Stimulated activated CD4-positive, alpha-beta T cell treated with anti-CD3 and anti-CD28 coated beads, Interleukin-1b, Interleukin-23, amount 100 ng/mL, for 48 hours (primary cell): ENCODE measurements around the gene WWOX.
A peak's percentile ranks its signal among the peaks of the same experiment; 100 is the strongest.

Source experiments
- DNase-seq: peaks from one replicate; pipeline ENCODE4 v3.0.0-alpha.2; 2020

Gene WWOX

GRCh38 chr16:78788276-78788675 lies 688.8 kb downstream of the WWOX start:
- DNase-seq: no peak

- no peak for DNase-seq
These were observed 689.2 kb downstream of the WWOX start for GRCh38 chr16:78788696-78789095.

- DNase-seq: no peak
These were observed 690.1 kb downstream of the WWOX start for GRCh38 chr16:78789561-78789960.

- DNase-seq: no peak
These were observed 691.6 kb downstream of the WWOX start for GRCh38 chr16:78791011-78791410.

- DNase-seq: no peak
These were observed 692.5 kb downstream of the WWOX start for GRCh38 chr16:78791926-78792325.

GRCh38 chr16:78792952-78793351 lies 693.5 kb downstream of the WWOX start:
- DNase-seq: no peak

GRCh38 chr16:78794581-78795250 lies 695.3 kb downstream of the WWOX start:
- no peak for DNase-seq

GRCh38 chr16:78795433-78795832 lies 696.0 kb downstream of the WWOX start:
- DNase-seq: no peak

- peak; percentile 30 for DNase-seq
These were observed 696.9 kb downstream of the WWOX start for GRCh38 chr16:78796221-78796866.

GRCh38 chr16:78799429-78799828 lies 700.0 kb downstream of the WWOX start:
- DNase-seq: no peak

GRCh38 chr16:78800523-78800922 lies 701.1 kb downstream of the WWOX start:
- DNase-seq: no peak

- no peak for DNase-seq
These were observed 704.7 kb downstream of the WWOX start for GRCh38 chr16:78804058-78804735.

GRCh38 chr16:78805556-78805955 lies 706.1 kb downstream of the WWOX start:
- no peak for DNase-seq

GRCh38 chr16:78811247-78811646 lies 711.8 kb downstream of the WWOX start:
- no peak for DNase-seq

- no peak for DNase-seq
These were observed 713.1 kb downstream of the WWOX start for GRCh38 chr16:78812582-78812981.

GRCh38 chr16:78813661-78814311 lies 714.3 kb downstream of the WWOX start:
- DNase-seq: no peak

- DNase-seq: no peak
These were observed 716.3 kb downstream of the WWOX start for GRCh38 chr16:78815713-78816112.

GRCh38 chr16:78816499-78817195 lies 717.2 kb downstream of the WWOX start:
- DNase-seq: no peak

GRCh38 chr16:78817200-78817739 lies 717.8 kb downstream of the WWOX start:
- DNase-seq: no peak

- DNase-seq: no peak
These were observed 721.9 kb downstream of the WWOX start for GRCh38 chr16:78821335-78821734.

- no peak for DNase-seq
These were observed 723.1 kb downstream of the WWOX start for GRCh38 chr16:78822509-78822908.

- DNase-seq: no peak
These were observed 723.6 kb downstream of the WWOX start for GRCh38 chr16:78823027-78823426.

GRCh38 chr16:78829280-78829679 lies 729.8 kb downstream of the WWOX start:
- no peak for DNase-seq
